Stimulated activated CD4-positive, alpha-beta T cell treated with anti-CD3 and anti-CD28 coated beads, Interleukin-12 subunit alpha, Interleukin-12 subunit beta, amount 100 ng/mL, for 4 hours (primary cell): ENCODE results near the gene MBD5.

Experiments used
- DNase-seq: peaks from one replicate; pipeline ENCODE4 v3.0.0-alpha.2; 2020

The MBD5 gene

DNA sequence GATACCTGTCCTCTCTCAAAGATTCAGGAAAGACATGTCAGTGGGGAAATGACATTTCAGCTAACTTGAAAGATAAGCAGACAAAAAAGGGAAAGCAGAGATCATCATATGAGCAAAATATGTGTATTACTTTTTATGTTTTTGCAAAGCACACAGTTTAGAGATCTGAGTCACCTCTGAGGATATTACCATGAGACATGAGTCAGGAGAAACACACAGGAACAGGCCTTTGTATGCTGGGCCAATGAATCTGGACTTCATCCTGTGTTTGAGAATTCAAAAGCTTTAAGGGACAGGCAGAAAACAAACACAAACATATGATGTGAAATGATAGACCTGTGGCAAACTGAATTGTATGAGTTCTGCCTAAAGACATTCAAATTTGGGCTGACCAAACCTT is 317.6 kb downstream of the MBD5 start:
- no peak for DNase-seq

DNA sequence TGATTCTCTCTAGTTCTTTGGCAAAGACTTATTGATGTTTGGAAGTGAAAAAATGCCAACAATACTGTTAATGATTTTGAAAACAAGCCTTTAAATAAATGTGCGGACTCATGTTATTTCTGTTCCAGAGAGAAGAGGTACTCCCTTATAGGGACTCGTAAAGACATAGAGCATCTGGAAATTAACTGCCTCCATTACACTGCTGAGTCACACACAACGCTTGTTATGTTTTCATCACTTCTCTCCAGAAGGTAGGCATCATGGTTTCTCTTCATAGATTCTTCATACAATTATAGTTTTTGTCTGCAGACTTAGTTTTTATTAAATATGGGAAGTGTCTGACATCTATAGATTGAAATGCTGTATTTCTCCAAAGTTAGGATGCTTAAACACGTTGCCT is 321.2 kb downstream of the MBD5 start:
- DNase-seq: no peak

DNA sequence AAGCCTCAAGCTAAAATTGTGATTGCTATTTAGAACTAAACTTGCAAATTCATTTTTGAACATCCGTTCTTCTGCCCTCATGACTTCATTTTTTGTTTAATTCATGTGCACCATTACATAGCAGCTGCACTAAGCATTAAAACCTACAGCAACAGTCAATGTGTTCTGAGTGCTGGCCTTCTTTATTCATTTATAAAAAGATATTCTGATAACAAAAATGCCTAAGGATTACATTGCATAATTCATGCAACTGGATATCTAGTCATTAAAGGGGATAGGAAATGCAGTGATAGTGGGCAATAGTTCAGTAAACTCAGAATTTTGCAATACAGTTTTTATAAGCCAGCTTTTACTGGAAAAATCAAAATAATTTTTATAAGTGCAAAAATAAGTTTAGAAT is 329.3 kb downstream of the MBD5 start:
- DNase-seq: no peak

DNA sequence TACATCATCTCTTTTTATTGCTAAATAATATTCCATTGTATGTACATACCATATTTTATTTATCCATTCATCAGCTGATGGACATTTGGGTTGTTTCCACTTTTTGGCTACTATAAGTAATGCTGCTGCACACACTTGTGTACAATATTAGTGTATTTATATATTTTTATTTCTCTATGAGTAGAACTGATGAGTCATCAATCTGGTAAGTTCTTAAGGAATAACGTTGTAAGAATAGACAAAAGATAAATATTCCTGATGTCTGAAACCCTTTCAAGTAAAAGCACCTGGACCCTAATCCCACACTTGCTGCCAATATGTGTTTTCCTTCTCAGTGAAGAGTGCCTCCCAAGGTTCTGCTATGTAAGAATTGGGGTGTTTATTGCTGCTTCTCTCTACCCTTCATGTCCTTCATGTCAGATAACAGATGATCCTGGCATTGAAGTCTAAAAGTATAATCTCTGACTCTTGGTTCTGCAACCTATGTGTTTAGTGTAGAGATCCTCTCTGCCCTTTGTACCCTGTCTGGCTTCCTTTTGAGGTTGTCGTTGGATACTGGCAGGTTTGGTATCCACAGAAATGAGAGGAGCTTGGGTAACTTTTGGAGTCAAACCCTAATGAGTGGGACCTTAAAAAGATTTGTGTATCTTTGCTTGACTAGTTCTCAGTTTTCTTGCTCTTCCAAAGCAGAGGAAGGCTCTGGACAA is 330.7 kb downstream of the MBD5 start:
- no peak for DNase-seq

DNA sequence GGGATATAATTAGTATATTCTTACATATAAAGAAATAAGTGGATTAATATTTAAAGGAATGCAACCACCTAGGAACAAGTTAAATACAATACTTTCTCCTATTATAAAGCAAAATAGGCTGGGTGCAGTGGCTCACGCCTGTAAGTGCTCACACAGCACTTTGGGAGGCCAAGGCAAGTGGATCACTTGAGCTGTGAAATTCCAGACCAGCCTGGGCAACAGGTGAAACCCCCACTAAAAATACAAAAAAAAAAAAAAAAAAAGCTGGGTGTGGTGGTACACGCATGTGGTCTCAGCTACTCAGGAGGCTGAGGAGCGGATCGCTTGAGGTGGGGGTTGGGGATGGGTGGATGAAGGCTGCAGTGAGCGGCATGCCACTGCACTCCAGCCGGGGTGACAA is 337.5 kb downstream of the MBD5 start:
- DNase-seq: no peak

DNA sequence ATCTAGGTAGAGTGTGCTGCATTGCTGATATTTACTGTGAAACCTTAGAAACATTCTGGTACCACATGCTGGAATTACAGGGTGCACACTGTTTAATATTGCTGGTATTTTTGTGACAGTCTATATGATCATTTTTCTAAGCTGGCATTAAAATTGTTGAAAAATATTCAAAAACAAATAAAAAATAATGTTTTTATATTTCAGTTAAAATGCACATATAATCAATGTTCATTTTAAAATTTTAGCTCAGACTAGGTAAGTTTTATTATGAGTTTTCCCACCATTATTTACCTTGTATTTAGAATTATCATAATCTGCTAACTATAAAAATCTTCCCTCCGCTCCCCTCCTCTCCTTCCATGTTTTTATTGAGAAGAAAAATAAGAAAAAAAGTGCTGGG is 339.8 kb downstream of the MBD5 start:
- DNase-seq: no peak

DNA sequence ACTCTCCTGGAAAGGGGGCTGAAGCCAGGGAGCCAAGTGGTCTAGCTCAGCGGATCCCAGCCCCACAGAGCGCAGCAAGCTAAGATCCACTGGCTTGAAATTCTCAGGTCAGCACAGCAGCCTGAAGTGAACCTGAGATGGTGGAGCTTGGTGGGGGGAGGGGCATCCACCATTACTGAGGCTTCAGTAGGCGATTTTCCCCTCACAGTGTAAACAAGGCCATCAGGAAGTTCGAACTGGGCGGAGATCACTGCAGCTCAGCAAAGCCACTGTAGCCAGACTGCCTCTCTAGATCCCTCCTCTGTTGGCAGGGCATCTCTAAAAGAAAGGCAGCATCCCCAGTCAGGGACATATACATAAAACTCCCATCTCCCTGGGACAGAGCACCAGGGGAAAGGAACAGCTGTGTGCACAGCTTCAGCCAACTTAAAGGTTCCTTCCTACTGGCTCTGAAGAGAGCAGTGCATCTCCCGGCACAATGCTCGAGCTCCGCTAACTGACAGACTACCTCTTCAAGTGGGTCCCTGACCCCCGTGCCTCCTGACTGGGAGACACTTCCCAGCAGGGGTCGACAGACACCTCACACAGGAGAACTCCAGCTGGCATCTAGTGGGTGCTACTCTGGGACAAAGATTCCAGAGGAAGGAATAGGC is 341.4 kb downstream of the MBD5 start:
- no peak for DNase-seq

DNA sequence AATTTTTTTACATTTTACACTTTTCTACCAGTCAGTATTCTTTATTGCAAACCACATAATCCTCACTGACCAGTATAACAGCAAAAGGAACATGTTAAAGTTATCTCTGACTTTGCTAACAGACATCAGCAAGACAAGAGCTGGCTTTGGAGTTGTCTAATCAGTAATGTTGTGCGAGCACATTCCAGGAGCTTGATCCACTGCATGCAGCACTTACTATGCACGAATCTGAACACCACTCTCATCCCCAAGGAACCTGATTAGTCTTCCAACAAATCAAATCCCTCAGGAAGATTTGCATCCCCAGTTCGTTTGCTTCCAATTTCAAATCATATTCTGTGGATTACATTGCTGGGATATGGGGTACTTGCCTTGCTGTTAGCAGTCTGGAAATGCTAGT is 354.3 kb downstream of the MBD5 start:
- no peak for DNase-seq

DNA sequence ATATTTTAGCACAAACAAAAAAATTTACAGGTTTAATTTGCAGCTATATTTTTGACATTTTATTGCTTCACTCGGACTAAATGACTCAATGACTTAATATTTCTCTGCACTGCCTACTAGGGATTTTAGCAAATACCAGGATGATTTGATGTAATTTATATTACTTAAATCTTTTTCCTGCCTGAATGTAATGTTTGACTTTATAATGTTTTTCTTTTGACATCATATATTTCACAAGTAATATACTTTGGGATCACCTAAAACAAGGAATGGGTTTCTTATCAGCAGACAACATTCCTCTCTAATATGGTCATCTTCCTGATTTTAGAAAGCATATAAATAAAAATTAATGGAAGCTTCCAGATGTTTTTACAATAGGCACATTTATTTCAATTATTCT is 370.4 kb downstream of the MBD5 start:
- DNase-seq: no peak

DNA sequence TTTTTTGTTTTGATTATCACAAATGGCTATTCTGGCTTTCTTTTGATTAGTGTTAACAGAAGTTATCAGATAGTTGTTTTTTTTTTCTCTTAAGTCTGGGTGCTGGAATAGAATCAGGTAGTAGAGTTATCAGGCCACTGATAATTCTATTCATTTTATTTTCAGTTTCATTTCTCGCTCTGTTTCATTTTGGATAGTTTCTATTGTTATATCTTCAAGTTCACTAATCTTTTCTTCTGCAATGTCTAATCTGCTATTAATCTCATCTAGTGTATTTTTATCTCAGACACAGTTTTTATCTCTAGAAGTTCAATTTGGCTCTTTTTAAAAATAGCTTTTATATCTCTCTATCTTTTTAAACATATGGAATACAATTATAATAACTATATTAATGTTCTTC is 381.9 kb downstream of the MBD5 start:
- no peak for DNase-seq

DNA sequence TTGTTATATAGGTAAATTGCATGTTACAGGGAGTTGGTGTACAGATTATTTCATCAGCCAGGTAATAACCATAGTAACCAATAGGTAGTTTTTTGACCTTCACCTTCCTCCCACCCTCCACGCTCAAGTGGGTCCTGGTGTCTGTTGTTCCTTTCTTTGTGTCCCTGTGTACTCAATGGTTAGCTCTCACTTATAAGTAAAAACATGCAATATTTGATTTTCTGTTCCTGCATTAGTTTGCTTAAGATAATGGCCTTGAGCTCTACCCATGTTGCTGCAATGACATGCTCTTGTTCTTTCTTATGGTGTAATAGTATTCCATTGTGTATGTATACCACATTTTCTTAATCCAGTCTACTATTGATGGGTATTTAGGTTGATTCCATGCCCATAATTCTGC is 390.0 kb downstream of the MBD5 start:
- DNase-seq: no peak

DNA sequence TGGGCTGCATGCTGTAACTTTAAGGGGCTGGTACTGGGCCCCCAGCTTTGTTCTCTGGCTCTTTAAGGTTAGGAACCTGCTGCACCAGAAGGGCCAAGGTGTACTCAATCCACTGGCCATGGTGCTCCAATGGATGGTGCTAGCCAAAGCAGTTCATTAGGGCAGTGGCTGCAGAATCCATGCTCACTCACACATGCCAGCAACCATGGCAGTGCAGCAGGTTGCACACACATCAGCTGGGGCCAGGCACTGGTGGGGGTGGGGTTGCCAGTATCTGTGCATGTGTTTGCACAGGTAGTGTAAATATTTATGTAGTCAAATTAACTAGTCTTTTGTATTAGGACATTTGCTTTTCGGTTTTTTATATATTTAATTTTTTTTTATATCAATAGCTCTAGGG is 395.4 kb downstream of the MBD5 start:
- no peak for DNase-seq

DNA sequence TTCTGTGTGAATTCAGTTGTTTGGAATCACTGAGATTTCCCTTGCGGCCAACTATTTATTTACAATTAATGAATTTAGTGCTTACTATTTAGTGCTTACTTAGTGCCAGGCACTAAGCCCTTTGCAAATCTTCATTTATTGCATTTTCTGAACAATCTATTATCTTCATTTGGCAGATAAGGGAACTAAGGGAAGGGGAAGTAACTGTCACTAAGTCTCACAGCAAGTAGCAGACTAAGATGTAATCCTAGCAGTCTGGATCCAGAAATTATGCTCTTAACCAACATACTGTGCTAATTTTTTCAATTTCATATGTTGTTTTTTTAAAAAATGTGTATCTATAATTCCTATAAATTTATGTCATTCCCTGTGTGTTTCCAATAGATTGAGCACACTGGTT is 409.2 kb downstream of the MBD5 start:
- no peak for DNase-seq

DNA sequence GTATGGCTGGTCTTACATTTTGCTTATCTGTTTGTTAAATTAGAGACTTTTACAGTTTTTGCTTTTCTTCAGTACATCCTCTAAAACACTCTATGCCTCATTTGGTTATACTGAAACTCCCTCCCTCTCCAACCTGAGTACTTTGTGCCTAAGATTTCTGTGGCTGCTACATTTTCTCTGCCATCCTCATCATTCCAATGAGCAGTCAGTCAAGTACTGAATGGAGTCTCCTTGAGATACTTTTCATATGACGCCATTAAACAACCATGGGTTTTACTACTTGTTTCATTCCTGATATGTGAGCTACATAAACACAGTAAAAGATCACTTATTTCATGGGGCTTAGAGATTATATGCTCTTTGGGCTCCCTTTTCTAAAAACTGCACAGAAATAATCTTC is 427.0 kb downstream of the MBD5 start:
- DNase-seq: no peak

DNA sequence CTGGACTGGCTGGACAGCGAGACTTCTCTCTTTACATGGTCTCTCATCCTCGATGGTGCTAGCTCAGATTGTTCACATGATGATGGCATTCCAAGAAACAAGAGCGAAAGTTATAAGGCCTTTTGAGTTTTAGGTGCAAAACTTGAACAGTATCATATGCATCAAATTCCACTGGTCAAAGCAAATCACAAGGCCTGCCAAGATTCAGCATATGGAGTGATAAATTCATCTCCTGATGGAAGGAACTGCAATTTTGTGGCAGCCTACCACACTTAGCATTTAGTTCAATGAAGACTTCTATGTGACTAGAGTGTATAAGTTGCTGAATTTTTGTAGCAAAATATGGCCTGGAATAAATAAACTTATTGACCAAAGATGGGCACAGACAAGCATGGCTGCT is 429.6 kb downstream of the MBD5 start:
- no peak for DNase-seq

DNA sequence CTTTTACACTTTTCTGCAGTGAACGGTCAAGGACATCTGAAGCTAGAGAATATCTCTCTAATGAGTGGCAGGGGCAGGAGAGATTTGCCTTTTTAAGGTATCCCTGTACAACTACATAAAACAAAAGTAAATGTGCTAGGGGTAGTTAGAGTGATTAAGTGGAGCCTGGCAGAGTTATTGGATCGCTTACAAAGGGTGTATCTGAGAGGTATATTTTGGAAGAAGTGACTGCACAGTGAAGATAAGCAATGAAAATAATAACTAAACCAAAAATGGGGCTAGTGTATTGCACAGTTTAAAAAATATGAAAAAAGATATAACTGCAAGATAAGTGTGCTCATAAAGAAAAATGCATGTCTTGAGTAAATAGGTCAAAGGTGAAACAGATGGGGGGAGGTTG is 430.2 kb downstream of the MBD5 start:
- no peak for DNase-seq

DNA sequence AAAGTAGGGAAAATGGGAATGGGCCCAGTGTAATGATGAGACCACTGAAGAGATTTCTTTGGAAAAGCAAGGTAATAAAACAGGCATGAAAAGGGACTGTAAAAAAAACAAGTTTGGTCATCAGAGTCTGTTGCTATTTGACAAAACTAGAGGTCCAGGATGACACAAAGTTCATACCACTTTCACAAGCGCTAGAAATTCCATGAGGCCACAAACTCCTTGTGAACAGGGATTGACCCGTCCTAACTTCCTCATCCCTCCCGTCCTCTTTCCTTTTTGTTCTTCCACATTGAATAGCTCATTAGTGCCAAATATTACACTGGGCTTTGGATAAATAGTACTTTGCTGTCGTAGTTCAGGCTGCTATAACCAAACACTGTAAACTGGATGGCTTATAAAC is 434.9 kb downstream of the MBD5 start:
- no peak for DNase-seq

DNA sequence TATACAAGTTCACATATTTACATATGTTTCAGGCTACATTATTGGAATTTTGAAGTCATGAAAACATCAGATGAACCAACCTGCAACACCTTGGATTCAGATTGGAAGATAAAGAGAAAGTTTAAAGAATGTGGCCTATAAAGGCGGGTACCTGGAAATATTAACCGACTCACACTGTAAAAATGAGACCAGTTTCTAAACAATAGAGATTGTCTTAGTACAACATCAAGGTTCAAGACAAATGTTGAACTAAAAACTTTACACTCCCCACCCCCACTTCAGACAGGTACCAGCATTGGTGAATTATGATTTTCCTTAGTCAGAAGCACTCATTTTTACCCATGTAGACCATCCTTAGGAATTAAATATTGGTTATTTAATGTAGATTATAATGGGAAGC is 437.3 kb downstream of the MBD5 start:
- no peak for DNase-seq

DNA sequence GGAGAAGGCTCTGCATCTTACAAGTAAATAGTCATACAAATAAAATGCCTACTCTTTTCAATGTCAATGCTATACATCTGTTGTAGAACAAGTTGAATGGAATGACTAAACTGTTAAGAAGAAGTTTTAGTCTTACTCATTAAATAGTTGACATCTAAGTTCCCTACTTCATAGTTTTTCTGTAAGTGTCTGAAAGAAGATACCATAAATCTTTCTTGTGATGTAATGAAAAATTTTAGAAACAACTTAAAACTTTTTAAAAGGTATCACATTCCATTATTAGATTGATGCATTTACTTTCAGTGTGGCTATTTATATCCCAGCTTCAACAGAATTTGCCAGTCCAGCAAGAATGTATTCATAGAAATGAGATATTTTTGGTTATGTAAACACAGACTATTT is 438.5 kb downstream of the MBD5 start:
- no peak for DNase-seq

DNA sequence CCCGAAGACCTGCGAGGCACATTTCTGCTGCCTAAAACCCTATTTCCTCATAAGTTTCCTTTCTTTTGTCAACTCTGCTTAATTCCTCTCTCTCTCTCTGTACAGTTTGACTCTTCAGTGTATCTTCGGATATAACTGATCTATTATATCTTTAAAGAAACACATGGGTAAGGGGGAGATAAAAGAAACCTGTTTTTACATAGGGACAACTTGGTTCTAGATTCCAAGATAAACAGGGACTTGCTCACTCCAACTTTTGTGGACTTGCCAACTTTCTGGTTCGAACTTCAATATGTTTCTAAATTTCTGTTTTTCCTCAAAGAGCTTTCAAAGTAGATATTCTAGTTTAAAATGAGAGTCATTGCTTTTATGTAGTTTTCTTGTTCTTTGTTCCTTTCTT is 441.0 kb downstream of the MBD5 start:
- no peak for DNase-seq

DNA sequence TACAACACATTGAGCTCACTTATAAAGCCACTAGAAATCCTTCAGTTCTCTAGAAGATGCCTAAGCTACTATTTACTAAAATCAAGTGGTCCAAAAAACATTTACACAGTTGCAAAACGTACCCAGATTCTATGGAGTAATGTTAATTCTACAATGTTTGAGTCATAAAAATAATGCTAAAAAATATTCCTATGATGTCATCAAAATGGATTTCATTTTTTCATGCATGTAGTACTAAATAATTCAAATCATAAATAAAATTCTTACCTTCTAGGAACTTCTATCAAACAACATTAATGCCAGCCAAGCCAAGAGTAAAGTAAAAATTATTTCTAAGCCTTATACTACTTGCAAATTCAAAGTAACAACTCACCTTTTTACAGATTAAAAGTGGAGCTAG is 454.7 kb downstream of the MBD5 start:
- DNase-seq: no peak

DNA sequence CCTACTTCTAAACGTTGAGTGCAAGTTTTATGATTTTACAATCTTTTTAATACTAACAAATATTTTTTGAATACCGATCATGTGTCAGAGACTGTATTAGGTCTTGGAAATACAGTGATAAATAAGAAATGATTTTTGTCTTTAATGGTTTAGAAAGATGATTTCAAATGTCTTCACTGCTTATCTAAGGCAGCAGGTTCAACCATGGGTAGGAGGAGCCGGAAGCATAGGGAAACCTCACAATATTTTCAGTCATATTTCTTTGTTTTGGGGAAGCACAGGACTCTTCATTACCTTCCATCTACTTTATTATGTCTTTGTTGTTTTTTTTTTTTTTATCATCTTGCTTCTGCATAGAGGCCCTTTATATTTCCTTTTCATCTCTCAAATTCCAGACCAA is 458.5 kb downstream of the MBD5 start:
- no peak for DNase-seq

DNA sequence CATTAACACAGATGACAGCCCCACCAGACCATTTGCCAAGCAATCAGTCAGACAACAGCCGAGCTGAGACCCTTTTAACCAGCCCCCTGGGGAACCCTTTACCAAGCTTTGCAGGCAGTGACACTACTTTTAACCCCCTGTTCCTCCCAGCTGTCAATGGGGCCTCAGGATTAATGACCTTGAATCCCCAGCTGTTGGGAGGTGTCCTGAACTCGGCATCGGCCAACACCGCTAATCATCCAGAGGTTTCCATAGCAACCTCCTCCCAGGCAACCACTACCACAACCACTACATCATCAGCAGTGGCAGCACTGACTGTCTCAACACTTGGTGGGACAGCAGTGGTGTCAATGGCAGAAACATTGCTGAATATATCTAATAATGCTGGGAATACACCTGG is 462.8 kb downstream of the MBD5 start:
- DNase-seq: no peak

DNA sequence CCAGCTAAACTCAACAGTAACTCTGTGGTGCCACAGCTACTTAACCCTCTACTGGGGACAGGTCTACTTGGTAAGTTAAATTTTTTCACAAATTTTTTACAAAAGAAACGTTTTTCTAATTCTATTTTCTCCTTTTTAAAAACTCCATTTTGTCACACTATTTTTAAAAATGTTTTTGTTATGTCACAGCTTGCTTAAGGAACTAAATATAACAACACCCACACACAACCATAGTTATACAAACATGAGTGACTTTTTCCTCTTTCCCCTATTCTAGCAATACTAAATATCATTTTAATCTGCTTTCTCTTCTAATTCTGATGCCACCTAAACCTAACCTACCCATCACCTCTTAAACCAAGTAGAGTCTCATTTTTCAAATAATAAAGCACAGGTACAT is 463.2 kb downstream of the MBD5 start:
- DNase-seq: no peak

DNA sequence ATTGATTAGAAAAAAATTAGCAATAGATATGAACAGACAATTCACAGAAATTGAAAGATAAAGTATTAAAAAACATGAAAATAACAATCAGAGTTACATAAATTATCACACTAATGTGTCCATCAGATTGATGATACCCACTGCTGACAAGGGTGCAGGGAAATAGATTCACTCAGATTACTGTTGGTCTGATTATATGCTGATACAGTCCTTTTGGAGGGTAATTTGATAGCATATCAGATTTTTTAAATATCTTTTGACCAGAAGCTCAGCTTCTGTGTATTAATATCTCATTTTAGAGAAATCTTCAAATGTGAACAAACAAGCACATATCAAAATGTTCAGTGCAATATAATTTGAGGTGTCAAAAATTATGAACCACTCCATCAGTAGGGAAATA is 465.8 kb downstream of the MBD5 start:
- no peak for DNase-seq
